GM12874 (cell line): ENCODE data around the gene AGPAT3.

Experiments
- CTCF ChIP-seq: IDR thresholded peaks from 2 replicates; pipeline ENCODE4 v1.5.1; 2011; ENCODE audit warnings: low read depth, mild to moderate bottlenecking, control low read depth, low read length, moderate library complexity; ENCODE audit not compliant: insufficient read depth

AGPAT3 gene

GRCh38 chr21:43950481-43950880 lies 85.5 kb downstream of the AGPAT3 start:
- TF ChIP-seq CTCF: no peak

- TF ChIP-seq CTCF: no peak
Observed at GRCh38 chr21:43950936-43951335, 85.9 kb downstream of the AGPAT3 start.

GRCh38 chr21:43951911-43952703 lies 87.1 kb downstream of the AGPAT3 start:
- no peak for TF ChIP-seq CTCF

GRCh38 chr21:43953021-43953420 lies 88.0 kb downstream of the AGPAT3 start:
- TF ChIP-seq CTCF: no peak

GRCh38 chr21:43954042-43954441 lies 89.0 kb downstream of the AGPAT3 start:
- no peak for TF ChIP-seq CTCF

GRCh38 chr21:43954896-43955295 lies 89.9 kb downstream of the AGPAT3 start:
- TF ChIP-seq CTCF: no peak

- TF ChIP-seq CTCF: no peak
Observed at GRCh38 chr21:43956019-43956669, 91.1 kb downstream of the AGPAT3 start.
